ENCODE measurements around the gene HSDL2. TPM values are rescaled to one million over a fixed set of nuclear protein-coding genes. Genes with fewer than 3 reads are reported as not detected.

Gene HSDL2
- total RNA-seq, 1 donor from 2014 or later, result 21.4 TPM

DNA sequence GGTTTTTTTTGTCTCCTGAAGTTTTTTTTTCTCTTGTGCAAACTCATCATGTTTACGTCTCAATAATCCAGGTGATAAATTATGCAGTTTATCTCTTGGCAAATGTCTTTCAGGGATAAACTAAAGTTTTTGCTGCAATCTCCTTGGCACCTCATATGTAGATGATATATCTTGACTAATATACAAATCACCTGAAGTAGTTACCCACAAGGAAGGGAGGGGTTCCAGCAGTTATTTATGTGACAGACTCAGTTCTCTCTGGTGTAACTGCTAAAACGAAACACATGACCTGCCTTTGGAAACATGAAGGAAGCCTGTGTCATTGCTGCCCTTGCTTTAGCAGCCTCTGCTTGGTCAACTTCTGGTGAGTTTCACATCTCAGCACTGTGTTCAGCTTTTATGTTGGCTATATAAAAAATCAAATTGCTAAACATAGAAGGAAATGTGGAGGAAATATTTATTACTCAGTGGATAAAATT is 67.4 kb downstream of the HSDL2 start:
- no peak for DNase-seq

DNA sequence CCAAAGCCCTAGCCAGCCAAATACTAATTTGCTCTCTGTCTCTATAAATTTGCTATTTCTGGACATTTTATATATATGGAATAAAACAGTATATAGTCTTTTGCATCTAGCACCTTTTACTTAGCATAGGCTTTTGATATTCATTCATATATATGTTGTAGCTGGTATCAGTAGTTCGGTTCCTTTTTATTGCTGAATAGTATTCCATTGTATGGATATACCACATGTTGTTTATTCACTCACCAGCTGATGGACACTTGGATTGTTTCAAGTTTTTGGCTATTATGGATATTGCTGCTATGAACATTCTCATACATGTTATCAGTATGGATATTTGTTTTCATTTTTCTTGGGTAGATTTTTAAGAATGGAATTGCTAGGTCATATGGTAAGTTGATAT is 82.9 kb downstream of the HSDL2 start:
- DNase-seq, result no peak

DNA sequence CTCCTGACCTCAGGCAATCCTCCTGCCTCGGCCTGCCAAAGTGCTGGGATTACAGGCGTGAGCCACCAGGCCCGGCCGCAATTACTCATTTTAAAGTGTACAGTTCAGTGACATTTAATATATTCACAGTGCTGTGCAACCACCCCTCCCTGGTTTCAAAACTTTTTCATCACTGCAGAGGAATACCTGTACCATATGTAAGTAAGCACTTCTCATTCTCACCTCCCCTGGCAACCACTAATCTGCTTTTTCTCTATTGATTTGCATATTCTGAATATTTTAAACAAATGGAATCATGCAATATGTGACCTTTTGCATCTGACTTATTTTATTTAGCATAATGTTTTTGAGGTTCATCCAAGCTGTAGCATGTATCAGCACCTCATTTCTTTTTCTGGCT is 85.4 kb downstream of the HSDL2 start:
- no peak for DNase-seq

DNA sequence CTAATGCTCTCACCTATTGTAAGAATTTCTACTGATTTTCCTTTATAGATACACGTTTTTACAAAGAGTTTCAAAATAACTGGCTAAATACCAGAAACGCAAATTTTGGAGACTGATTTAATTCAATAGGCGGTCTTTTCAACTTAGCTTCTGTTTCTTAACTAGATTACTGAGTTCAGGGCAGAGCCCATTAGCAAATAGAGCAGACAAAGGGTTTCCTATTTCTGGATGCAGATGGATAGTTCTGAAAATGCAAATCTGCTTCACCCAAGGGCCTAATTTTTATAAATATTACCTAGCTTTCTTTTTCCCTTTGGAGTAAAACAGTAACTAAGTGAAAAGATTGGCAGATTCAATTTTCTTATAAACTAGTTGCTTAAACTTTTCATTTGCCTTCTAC is 93.1 kb downstream of the HSDL2 start:
- no peak for DNase-seq

DNA sequence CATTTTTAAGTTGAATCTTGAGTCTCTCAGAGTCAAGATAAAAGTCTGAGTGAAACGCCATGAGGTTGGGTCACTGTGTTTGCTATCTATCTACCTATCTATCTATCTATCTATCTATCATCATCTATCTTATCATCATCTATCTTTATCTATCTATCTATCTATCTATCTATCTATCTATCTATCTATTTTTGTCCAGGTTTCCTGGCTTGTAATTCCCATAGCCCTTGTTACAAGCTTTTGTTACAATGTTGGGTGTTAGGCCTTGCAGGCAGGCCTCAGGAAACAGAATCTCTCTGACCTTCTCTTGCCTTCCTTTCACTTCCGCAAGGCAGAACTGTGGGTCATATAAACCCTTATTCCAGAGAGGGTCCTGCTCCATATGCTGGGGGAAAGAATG is 94.1 kb downstream of the HSDL2 start:
- no peak for DNase-seq

DNA sequence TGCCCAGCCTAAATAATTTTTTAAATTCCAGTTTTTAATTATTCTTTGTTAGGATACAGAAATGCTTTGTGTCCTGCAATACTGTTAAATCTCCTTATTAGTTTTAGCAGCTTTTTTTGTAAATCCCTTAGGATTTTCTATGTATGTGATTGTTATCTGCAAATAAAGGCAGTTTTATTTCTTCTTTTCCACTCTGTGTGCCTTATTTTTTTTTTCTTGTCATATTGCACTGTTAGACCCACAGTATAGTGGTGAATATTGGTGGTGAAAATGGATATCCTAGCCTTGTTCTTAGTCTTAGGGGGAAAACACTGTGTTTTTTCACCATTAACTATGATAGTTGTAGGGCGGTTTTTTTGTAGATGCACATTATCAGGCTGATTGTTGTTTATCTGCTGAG is 95.4 kb downstream of the HSDL2 start:
- no peak for DNase-seq

DNA sequence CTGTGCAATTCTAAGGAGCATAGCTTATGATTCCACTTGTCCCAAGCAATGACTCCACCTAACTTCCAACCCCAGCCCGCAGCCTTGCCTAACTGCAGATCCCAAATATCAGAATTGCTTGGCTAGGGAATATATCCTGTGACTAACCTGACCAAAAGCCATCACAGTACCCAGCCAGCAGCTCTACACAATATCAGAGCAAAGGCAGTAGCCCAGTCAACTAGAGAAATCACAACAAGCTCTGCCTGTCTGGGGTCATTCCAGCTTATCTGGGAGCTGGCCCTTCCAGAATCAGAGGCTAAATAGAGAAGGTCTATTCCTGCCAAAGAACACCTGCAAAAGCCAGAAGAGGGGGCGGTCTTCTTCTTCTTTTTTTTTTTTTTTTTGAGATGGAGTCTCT is 97.4 kb downstream of the HSDL2 start:
- no peak for DNase-seq

DNA sequence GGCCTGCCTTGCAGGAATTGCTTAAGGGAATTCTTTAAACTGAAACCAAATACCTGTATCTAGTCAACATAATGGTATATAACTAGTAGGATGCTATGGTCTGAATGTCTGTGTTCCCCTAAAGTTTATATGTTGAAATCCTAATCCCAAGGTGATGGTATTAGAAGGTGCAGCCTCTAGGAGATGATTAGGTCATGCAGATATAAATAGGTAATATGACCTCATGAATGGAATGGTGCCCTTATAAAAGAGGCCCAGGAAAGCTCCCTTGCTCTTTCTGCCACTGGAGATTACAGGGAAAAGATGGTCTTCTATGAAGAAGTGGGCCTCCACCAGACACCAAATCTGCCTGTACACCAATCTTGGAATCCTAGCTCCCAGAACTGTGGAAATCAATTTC is 99.3 kb downstream of the HSDL2 start:
- no peak for DNase-seq

DNA sequence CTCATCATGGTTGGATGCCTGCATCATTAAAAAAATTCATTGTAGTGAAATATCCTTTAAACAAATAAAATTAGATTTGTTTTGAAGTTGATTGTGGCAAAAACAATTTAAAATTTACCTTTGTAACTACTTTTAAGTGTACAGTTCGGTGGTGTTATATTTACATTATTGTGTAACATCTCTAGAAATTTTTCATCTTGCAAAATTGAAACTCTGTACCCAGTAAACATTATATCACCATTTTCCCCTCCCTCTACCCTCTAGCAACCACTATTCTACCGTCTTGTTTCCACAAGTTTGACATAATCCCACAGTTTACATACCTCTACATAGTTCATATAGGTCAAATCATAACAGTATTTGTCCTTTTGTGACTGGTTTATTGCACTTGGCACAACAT is 104.7 kb downstream of the HSDL2 start:
- no peak for DNase-seq

DNA sequence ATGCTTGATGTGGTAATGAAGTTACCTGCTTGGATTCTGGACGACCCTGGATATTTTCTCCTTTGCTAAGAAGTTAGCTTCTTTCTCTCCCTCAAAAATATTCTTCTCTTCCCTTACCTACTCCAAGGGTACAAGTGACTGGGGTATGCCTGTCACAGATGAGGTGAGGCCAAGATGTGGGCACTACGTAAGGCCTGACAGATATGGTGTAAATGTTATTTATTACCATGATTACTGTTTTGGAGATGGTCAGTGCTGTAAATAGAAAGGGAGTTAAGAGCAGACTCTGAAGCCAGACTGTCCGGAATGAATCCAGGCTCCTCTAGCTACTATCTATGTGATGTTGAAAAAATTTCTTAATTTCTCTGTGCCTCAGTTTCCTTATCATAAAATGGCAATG is 105.7 kb downstream of the HSDL2 start:
- DNase-seq, result no peak

DNA sequence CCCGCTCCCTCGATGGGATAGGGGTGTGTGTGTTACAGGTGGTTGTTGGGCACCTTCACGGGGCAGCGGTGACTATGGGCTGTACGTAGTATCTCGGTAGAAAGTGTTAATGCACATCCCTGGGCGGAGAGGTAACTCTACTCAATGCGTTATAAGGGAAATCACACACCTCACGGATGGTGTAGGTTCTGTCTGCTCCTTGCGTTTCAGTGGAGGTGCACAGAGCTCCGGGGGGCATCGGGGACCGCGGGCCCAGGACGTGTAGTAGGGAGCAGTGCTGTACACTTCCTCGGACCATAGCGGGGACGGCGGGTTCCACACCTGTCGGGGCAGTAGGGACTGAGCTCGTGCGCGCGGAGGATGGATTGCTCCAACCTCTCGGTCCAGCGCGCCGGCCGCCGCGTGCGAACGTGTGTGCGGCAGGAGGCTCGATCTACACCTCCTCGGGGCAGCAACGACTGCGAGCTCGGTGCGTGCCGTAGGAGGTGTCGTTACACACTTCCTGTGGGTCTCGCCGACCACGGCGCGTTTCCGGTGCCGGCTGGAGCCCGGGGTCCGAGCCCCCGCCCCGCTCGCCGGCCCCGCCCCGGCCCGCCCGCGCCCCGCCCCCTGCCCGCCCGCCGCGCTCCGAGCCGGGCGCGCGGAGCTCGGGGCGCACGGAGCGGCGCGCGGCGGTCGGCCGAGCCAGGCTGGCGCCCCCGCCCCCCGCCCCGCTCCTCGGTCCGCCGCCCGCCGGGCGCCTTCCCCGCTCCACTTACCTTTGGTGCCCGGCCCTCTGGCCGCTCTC is 106.5 kb downstream of the HSDL2 start, which contains the start of gene KIAA1958:
Gene KIAA1958 (plus strand): TSS at position 607 of the 787 bp plus-strand sequence. CDS start 87,254 bp downstream, outside the sequence.
- peak; percentile 60 for DNase-seq

DNA sequence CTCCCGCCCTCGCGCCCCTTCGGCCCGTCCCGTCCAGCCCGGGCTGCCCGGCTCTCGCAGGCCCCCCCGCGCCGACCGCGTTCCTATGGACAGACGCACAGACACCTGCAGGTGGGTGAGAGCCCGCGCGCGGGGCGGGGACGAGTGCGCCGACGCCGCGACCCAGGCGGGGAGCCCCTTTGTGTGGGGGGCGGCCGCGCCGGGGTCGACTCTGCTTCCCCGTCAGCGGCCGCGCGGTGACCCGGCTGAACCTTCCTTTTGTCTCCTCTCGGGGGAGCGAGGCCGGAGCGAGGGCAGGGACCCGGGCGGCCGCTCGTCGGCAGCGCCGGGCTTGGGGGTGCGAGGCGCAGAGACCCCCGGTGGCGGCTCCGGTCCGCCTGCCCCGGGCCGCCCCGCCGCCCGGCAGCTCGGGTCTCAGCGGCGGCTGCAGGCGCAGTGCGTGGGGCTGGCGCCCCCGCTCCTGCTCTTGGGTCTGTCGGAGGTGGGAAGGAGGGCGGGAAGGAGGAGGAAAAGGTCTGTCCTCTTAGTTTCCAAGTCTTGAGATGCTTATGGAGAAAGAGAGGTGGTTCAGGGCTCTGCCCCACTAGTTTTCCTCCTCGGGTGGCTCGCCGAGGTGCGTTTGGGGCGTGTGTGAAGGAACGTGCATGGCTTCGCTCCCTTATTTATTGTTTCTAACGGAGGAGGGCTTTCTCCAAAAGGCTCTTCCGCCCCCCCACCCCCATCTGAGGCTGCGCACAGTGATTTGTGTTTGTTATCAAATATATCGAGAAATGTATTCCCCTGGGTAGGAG is 107.3 kb downstream of the HSDL2 start:
- DNase-seq, result peak; percentile 40

DNA sequence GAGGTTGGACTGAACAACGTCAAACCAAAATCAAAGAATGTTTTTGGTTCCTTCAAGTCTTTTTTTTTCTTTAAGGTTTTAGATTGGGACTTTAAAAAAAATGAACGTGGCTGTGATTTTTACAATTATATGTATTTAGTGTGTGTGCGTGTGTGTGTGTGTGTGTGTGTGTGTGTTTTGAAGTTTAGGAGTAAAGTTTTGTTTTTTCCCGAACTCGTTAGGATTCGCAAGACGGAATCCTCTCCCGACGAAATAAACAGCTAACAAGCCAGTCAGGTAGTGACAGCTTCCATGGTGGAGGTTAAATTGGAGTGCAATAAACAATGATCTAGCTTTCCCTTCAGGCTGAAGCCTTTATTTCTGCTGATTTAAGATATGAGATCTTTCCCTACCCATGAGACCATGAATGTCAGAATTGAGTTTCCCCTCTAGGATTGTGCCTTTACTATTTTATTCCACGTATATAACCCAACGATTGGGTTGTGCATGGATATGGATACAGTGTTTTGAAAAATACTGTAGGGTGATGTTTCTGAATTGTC is 108.0 kb downstream of the HSDL2 start:
- DNase-seq, result no peak

DNA sequence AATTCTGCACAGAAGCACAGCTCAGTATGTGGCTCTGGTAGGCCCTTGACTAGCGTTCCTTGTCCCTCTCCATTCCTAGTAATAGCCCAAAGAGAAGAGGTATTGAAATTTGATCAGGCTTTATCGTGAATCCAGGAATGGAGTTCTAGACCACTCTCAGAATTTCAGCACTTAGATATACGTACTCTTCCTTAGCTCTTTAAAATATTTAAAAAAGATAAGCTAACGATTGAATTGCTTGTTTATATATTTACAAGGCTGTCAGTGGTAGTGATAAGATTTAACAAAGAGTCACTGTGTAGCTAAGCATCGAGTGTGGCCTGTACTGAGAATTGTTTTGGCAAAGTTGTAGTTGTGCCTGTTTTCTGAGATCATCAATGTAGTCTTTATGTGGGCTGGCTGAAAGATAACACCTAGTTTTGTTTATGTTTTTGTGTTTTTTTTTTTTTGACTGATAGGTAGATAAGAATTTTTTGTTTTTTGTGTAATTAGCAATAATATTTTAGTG is 109.2 kb downstream of the HSDL2 start:
- DNase-seq, result no peak

DNA sequence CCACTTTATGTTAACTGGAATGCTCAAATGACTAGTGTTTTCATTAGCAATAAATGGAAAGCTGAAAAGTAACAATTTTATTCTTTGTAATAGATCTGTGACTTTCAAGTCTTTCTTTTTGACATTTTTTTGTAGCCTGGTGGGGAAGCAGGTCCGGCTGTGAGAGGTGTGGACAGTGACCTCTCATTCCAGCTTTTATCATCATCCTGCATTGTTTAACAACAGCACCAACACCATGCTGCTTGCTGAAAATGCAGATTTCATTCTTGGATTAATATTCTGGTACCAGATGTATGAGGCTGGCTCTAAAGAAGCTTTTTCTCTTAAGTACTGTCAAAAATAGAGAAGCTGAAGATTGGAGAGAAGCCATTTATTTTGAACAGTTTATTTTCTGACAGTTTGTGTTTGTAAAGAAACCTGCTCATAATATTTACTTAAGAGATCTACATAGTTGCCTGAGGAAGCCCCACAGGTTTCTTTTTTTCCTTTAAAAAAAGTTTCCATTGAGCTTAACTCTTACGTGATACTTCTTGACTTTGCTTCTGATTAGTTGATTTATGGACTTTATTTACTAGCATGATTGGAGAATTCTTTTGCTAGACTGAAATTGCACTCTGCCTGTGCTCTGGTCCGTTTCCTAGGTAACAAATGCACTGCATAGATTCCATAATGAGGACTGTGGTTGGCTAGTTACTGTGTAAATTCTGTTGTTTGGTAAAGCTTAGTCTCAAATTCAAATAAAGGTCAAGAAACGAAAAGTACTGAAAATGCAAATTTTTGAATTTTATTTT is 110.2 kb downstream of the HSDL2 start:
- no peak for DNase-seq

DNA sequence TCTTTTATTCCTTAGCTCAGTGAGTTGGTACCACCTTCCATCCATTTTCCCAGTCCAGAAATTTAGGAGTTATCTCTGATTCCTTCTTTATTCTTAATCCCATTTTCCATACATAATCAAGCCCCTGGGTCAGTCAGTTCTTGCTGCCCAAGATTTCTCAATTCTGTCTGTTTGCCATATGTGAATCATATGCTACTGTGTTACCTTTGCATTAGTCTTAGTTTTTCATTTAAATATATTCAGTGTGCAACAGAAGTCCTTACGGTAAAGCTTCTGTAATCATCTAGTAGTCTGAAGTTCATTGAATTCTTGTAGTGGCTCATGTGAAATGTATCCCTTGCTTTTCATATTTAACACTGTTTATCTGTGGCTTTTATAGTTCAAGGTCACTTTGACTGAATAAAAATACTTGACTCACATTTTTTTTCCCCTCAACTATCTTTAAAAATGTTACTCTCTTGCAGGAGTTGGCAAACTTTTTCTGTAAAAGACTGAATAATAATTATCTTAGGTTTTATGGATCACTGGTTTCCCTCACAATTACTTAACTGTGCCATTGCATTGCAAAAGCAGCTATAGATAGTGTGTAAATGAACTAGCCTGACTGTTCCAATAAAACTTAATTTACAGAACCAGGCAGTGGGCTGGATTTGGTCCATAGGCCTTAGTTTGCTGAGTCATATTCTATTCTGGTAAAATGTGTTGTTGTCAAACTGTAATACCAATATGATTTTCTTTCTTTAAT is 113.7 kb downstream of the HSDL2 start:
- DNase-seq, result no peak

DNA sequence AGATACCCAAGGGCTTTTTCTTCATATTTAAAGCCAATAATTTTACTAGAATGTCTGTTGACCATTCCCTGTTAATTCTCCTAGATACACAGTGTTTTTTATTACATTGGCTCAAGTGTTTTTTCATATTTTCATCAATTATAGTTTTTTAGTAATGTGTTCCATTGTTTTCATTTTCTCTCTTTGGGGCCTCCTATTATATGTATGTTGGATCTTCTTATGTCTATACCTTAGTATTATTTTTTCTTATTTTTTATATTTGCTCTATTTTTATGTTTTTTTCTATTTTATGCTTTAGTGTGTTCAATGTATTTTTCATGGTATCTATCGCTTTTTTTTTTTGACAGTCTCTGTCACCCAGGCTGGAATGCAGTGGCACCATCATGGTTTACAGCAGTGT is 114.2 kb downstream of the HSDL2 start:
- DNase-seq, result no peak

DNA sequence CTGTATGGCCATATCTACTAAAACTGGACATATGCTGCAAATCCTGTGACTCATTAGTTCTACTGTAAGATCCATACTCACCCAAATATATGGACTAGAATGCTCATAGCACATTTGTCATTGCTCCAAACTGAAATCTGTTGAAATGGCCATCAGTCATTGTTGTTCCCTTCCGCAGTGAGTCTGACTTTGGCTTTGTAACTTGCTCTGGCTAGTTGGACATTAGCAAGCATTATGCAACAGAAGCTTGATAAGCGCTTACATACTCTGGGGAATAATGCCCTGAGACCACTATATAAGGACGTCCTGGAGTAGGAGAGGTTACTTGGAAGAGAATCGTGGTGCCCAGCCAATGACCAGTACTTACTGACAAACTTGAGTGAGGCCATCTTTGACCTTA is 115.7 kb downstream of the HSDL2 start:
- DNase-seq, result no peak

DNA sequence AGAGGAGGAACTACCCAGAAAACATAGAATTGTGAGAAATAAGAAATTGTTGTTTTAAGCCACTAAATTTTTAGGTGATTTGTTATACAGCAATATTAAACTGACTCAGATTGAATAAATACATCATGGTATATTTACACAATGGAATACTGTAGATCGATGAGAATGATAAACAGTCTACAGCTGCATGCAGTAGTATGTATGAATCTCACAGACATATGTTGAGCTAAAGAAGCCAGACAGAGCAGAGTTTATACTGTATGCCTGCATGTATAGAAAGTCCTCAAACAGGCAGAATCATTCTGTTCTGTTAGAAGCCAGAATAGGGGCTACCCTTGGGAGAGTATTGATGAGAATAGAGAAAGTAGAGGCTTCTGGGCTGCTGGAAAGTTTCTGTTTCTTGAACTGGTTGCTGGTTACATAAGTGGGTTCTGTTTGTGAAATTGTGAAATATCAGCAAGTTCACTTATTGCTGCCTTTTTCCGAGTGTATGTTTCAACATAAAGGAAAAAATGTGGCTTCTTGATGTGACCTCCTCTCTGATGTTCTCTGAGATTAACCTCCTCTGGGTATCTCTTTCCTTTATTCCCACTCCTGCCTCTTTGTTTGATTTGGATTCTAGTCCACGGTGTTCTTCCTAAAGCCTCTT is 116.3 kb downstream of the HSDL2 start:
- no peak for DNase-seq

DNA sequence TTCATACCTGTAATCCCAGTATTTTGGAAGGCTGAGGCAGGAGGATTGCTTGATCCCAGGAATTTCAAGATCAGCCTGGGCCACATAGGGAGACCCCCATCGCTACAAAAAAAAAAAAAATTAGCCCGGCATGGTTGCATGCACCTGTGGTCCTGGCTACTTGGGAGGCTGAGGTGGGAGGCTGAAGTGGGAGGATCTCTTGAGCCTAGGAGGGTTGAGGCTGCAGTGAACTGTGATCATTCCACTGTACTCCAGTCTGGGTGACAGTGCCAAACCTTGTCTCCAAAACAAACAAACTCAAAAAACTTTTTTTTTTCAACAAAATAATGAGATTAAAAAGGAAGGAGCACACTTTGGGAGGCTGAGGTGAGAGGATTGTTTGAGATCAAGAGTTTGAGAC is 120.9 kb downstream of the HSDL2 start:
- no peak for DNase-seq

DNA sequence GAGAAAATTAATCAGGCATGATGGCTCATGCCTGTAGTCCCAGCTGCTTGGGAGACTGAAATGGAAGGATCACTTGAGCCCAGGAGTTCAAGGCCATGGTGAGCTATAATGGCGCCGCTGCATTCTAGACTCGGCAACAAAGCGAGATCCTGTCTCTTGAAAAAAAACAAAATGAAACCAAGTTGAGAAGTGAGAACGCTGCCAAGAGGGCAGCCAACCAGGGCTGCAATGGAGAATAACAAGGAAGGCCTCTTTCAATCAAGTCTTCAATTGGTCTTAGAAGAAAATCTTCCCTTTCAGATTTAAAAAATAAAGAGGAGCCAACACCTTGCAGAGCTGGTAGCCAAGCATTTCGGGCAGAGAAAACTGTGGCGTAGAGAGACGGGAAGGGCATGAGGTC is 121.4 kb downstream of the HSDL2 start:
- no peak for DNase-seq
